GM15510 (cell line): ENCODE data around the gene CNR2.

Source experiments
- POLR2A ChIP-seq: IDR thresholded peaks from 3 replicates; pipeline ENCODE4 v1.6.1; 2011; ENCODE audit warnings: borderline replicate concordance; ENCODE audit not compliant: insufficient read length; ENCODE audit errors: extremely low read depth

The CNR2 gene

DNA sequence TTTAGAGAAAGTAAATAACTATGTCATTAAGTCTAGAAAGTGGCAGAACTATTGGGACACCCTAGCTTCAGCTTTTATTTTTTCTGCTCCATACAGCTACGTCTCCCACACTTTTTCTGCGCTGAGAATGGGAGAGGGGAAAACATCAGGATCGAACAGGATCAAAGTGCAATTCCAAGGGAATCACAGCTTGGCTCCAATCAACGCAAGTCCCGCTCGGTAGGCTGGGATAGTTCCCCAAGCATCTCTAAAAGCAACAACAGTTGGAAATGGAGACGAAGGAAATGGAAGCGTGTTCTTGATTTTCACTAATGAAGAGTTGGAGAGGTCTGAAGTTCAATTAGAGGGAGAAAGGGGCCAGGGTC is 88.5 kb downstream of the CNR2 start:
- no peak for TF ChIP-seq POLR2A

DNA sequence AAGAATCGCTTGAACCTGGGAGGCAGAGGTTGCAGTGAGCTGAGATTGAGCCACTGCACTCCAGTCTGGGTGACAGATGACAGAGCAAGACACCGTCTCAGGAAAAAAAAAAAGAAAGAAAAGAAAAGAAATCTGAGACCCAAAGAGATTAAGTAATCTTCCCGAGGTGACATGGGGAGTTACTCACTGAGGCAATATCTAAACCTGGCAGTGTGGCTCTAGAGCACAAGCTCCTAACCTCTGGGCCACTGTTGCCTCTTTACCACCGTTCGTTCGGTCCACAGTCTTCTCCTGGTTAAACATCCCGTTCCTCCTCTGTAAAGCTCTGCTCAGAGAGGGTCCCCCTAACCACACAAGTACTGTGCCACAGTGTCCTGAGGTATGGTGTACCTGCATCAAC is 89.4 kb downstream of the CNR2 start:
- TF ChIP-seq POLR2A, result no peak
